Nephron (organoid): ENCODE measurements around the gene PDE4A.
"Not testable (repeated sequence)": the region's sequence is repeated elsewhere in the genome, so short reads cannot be mapped to it uniquely, and the experiment has no call there.

Source experiments
- H3K27ac Mint-ChIP-seq, 3 experiments: 2 replicates each; pipeline ENCODE4 v1.8.0; 2020; ENCODE audit warnings: mixed read lengths in 3 of 3, mild to moderate bottlenecking in 2 of 3, moderate library complexity in 1 of 3
- H3K27me3 Mint-ChIP-seq: 2 replicates; pipeline ENCODE4 v1.8.0; 2021; ENCODE audit warnings: low read depth, mild to moderate bottlenecking, moderate library complexity, mixed read lengths
- H3K36me3 Mint-ChIP-seq: 2 replicates; pipeline ENCODE4 v1.8.0; 2020; ENCODE audit warnings: low read depth, mixed read lengths
- H3K4me1 Mint-ChIP-seq: 2 replicates; pipeline ENCODE4 v1.8.0; 2020; ENCODE audit warnings: mixed read lengths
- H3K4me3 Mint-ChIP-seq, 3 experiments: 2 replicates each; pipeline ENCODE4 v1.8.0; 2020; ENCODE audit warnings: mild to moderate bottlenecking in 3 of 3, mixed read lengths in 3 of 3, moderate library complexity in 2 of 3
- H3K9me3 Mint-ChIP-seq: 2 replicates; pipeline ENCODE4 v1.8.0; 2020; ENCODE audit warnings: mixed read lengths
- TF ChIP-seq, protein P1 (sequence below), 3 experiments: fragments of 200-600 bp; sonication (generic); IDR thresholded peaks; one replicate each; pipeline ENCODE4 v1.5.0; 2021; ENCODE audit warnings: antibody characterized with exemption in 3 of 3; ENCODE audit not compliant: unreplicated experiment in 3 of 3

The PDE4A gene

DNA sequence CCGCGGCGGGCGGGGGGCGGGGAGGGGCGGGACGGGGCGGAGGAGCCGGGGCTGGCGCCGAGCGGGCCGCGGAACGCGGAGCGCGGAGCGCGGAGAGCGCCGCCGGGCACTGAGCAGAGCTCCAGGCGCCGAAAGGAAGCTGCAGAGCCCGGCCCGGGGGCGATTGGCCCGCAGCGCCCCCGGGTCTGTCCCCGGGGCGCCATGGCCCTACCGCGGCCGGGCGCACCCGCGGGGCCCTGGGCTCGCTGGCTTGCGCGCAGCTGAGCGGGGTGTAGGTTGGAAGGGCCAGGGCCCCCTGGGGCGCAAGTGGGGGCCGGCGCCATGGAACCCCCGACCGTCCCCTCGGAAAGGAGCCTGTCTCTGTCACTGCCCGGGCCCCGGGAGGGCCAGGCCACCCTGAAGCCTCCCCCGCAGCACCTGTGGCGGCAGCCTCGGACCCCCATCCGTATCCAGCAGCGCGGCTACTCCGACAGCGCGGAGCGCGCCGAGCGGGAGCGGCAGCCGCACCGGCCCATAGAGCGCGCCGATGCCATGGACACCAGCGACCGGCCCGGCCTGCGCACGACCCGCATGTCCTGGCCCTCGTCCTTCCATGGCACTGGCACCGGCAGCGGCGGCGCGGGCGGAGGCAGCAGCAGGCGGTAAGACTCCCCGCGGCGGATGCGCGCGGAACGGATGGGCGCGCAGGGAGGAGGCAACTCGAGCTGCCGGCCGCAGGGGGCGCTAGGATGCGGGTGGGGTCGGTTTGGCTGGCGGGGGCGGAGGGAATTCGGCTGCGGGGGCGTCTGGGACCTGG lies at the start of gene PDE4A:
PDE4A (plus strand) TSS at position 95 of the 796 bp plus-strand sequence; CDS start at position 322, 227 bp downstream.
- Mint-ChIP-seq H3K27ac (peak within 1 kb of the TSS in 1 of 3 experiments; percentile 44), H3K4me1 (peaks cover 36% of the 10 kb centered on the region), H3K9me3 (no peaks in the 10 kb centered on the region), H3K36me3 (no peaks in the 10 kb centered on the region), H3K4me3 (peak within 1 kb of the TSS; percentile 74 to 90 (median 79)), H3K27me3 (peaks cover 93% of the 10 kb centered on the region)
- TF ChIP-seq, protein P1, sequence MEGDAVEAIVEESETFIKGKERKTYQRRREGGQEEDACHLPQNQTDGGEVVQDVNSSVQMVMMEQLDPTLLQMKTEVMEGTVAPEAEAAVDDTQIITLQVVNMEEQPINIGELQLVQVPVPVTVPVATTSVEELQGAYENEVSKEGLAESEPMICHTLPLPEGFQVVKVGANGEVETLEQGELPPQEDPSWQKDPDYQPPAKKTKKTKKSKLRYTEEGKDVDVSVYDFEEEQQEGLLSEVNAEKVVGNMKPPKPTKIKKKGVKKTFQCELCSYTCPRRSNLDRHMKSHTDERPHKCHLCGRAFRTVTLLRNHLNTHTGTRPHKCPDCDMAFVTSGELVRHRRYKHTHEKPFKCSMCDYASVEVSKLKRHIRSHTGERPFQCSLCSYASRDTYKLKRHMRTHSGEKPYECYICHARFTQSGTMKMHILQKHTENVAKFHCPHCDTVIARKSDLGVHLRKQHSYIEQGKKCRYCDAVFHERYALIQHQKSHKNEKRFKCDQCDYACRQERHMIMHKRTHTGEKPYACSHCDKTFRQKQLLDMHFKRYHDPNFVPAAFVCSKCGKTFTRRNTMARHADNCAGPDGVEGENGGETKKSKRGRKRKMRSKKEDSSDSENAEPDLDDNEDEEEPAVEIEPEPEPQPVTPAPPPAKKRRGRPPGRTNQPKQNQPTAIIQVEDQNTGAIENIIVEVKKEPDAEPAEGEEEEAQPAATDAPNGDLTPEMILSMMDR (IDR thresholded peaks at IDR 0.05; ENCODE audit: unreplicated experiment in 3 of 3) = peak; percentile 21 to 40 (median 25)

DNA sequence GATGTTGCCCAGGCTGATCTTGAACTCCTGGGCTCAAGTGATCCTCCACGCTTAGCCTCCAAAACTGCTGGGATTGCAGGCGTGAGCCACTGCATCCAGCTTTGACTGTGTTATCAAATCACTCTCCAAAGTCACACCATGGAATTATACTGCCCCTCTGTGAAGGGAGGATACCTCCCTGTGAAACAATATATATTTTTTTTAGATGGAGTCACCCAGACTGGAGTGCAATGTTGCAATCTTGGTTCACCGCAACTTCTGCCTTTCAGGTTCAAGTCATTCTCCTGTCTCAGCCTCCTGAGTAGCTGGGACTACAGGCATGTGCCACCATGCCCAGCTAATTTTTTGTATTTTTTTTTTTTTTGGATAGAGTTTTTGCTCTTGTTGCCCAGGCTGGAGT lies 47.6 kb upstream of the PDE4A start:
- H3K4me3 Mint-ChIP-seq = no peak overlapping the region

DNA sequence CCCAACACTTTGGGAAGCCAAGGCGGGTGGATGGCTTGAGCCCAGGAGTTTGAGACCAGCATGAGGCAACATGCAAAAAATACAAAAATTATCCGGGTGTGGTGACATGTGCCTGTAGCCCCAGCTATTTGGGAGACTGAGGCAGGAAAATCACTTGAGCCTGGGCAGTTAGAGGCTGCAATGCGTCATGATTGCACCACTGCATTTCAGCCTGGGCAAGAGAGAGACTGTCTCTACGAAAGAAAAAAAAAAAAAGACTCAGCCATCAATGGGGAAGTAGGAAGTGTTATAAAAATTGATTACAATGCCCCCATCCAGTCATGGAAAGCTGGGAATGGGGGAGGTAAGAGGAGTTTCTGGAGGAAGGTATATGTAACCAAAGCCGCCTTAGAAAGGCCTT lies 45.4 kb upstream of the PDE4A start:
- no peaks in the 10 kb centered on the region for H3K27me3 Mint-ChIP-seq
- TF ChIP-seq, protein P1 (IDR thresholded peaks at IDR 0.05; ENCODE audit: unreplicated experiment in 3 of 3) = no peak
- no peaks in the 10 kb centered on the region for H3K9me3 Mint-ChIP-seq

More for the DNA sequence above, 47.6 kb upstream of the PDE4A start:
- no peak overlapping the region for H3K27ac Mint-ChIP-seq
- no peaks in the 10 kb centered on the region for H3K27me3 Mint-ChIP-seq
- H3K9me3 Mint-ChIP-seq = peaks cover 7% of the 10 kb centered on the region
- H3K36me3 Mint-ChIP-seq = peaks cover 43% of the 10 kb centered on the region
- no peaks in the 10 kb centered on the region for H3K4me1 Mint-ChIP-seq
- TF ChIP-seq, protein P1 (IDR thresholded peaks at IDR 0.05; ENCODE audit: unreplicated experiment in 3 of 3) = no peak

DNA sequence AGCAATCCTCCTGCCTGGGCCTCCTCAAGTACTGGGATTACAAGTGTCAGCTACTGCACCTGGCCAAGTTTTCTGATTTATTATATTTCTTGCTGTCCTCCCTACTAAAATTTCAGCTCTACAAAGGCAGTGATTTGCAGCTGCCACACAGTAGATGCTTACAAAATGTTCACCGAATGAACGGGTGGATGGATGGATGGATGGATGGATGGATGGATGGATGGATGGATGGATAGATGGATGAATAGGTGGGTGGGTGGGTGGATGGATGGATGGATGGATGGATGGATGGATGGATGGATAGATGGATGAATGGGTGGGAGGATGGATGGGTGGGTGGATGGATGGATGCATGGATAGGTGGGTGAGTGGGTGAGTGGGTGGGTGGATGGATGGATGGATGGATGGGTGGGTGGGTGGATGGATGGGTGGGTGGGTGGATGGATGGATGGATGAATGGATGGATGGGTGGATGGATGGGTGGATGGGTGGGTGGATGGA lies 43.1 kb upstream of the PDE4A start:
- not testable (repeated sequence) for H3K27ac Mint-ChIP-seq, H3K9me3 Mint-ChIP-seq, H3K27me3 Mint-ChIP-seq
- Mint-ChIP-seq H3K36me3 (peaks cover 23% of the 10 kb centered on the region), H3K4me1 (peaks cover 17% of the 10 kb centered on the region), H3K4me3 (peak overlapping the region; percentile 55 to 76 (median 71))

More for the DNA sequence above, 45.4 kb upstream of the PDE4A start:
- Mint-ChIP-seq H3K27ac (no peak overlapping the region), H3K4me3 (no peak overlapping the region), H3K36me3 (peaks cover 28% of the 10 kb centered on the region), H3K4me1 (peaks cover 5% of the 10 kb centered on the region)

DNA sequence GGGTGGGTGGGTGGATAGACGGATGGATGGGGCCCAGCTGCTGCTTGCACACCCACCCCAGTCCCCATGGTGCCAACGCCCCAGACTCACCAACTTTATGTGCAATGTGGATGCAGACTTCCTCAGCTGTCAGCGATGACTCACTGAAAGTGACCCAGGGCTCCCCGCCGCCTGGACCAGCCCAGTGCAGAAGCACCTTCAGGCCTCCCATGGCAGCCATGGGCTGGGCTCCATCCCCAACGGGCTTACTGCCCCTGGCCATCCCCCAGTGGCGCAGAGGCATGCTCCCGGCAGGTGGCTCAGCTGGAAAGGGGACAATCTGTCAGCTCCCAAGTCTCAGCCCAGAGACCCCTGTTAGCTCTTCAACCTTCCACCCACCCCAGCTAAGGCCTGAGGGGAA lies 42.2 kb upstream of the PDE4A start:
- Mint-ChIP-seq H3K36me3 (peaks cover 23% of the 10 kb centered on the region), H3K27ac (no peak overlapping the region), H3K4me1 (peaks cover 17% of the 10 kb centered on the region), H3K27me3 (no peaks in the 10 kb centered on the region), H3K9me3 (no peaks in the 10 kb centered on the region), H3K4me3 (peak overlapping the region in 1 of 3 experiments; percentile 3)
- TF ChIP-seq, protein P1 (IDR thresholded peaks at IDR 0.05; ENCODE audit: unreplicated experiment in 3 of 3) = no peak

DNA sequence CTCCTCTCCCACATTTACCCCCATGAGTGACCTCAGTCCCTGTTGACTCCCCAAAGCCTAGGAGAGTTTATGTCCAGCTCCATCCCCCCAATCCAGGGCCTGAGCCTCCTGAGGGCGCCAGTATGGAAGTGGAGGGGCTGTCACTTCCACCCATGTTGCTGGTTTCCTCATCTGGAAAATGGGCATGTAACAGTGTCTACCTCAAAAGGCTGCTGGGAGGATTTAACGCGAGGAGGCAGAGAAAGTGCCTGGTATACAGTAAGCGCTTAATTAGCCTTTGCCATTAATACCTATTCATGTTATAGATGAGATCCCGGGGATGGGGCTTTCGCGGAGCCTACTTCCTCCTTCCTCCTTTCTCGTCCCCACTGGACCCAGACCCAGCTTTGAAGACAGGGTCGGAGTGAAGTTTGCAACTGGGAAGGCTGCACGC lies 40.4 kb upstream of the PDE4A start:
- Mint-ChIP-seq H3K4me3 (peak overlapping the region; percentile 93 to 95 (median 93)), H3K4me1 (peaks cover 17% of the 10 kb centered on the region)
- TF ChIP-seq, protein P1 (IDR thresholded peaks at IDR 0.05; ENCODE audit: unreplicated experiment in 3 of 3) = no peak

More for the DNA sequence above, 40.4 kb upstream of the PDE4A start:
- H3K9me3 Mint-ChIP-seq = no peaks in the 10 kb centered on the region
- H3K36me3 Mint-ChIP-seq = peaks cover 17% of the 10 kb centered on the region
- peak overlapping the region; percentile 54 to 88 (median 75) for H3K27ac Mint-ChIP-seq
- H3K27me3 Mint-ChIP-seq = peaks cover under 1% of the 10 kb centered on the region
